ENCODE measurements around the gene CELSR1. TPM values are rescaled to one million over a fixed set of nuclear protein-coding genes. Genes with fewer than 3 reads are reported as not detected.
"Not testable (repeated sequence)": the region's sequence is repeated elsewhere in the genome, so short reads cannot be mapped to it uniquely, and the experiment has no call there.

The CELSR1 gene
- polyA plus RNA-seq, 3 donors = 0.61 to 1.9 (median 1.2) TPM

DNA sequence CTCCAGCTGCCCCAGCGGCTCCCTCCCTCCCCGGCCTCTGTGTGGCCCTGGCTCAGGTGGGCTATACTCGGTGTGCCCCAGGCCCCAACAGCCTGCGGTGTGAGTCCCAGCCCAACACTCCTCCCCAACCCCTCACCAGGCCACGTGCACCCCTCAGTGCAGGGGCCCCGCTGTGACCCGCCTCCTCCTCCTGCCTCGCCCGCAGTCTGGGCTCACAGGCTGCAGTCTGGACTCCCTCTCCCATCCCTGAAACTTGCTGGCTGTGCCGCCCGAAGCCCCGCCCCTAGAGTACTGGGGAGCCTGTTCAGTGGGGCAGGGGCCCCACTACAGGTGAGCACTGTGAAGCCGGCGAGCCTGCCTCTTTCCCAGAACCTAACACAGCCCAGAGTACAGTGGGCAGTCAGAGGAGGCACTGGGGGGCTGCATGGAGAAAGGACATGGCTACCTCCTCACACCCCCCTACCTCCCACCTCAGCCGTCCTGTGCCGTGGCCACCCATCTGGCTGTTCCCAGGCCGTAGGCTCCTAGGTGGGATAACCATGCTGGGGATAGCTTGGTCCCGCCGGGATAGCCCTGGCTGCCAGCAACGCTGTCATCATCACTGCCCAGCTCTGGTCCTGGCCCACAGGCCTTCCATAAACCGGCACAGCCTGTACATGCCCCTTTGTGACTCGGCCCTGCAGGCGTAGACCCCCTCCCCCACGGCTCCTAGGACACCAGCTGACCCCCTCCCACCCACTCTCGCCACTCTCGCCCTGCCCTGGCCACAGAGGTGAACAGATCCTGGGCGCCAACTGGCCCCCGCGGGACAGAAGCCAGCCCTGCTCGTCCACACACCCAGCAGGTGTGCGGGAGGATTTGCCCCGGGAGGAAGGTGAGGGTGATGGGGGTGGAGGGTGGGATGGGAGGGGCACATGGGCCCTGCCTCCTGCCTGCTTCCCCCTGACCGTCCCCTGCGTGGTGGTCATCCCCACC lies 29.7 kb downstream of the CELSR1 start:
- no peak overlapping the region for H3K27ac ChIP-seq (ENCODE audit: low read depth, low read length)
- WGBS, 3 donors = 52 to 62% (median 54%) methylated on average over 29 to 34 of the region's 34 CpGs

- no peak overlapping the region for H3K27ac ChIP-seq (ENCODE audit: low read depth, low read length)
- 69 to 72% (median 72%) methylated on average over 4 of the region's 4 CpGs for WGBS, 3 donors
Observed at GRCh38 chr22:46504584-46504983, 32.8 kb downstream of the CELSR1 start.

- no peak overlapping the region for H3K27ac ChIP-seq (ENCODE audit: low read depth, low read length)
- WGBS, 3 donors = 64 to 69% (median 68%) methylated on average over 17 of the region's 17 CpGs
Observed at GRCh38 chr22:46502440-46503175, 34.8 kb downstream of the CELSR1 start.

GRCh38 chr22:46501701-46502100 lies 35.7 kb downstream of the CELSR1 start:
- 58 to 83% (median 67%) methylated on average over 3 of the region's 3 CpGs for WGBS, 3 donors
- no peak overlapping the region for H3K27ac ChIP-seq (ENCODE audit: low read depth, low read length)

GRCh38 chr22:46501265-46501664 lies 36.2 kb downstream of the CELSR1 start:
- WGBS, 3 donors = 89 to 90% (median 90%) methylated on average over 12 of the region's 12 CpGs

GRCh38 chr22:46500201-46500600 lies 37.2 kb downstream of the CELSR1 start:
- 37 to 49% (median 41%) methylated on average over 15 of the region's 15 CpGs for WGBS, 3 donors

More at GRCh38 chr22:46501265-46501664, 36.2 kb downstream of the CELSR1 start:
- H3K27ac ChIP-seq (ENCODE audit: low read depth, low read length) = not testable (repeated sequence)

DNA sequence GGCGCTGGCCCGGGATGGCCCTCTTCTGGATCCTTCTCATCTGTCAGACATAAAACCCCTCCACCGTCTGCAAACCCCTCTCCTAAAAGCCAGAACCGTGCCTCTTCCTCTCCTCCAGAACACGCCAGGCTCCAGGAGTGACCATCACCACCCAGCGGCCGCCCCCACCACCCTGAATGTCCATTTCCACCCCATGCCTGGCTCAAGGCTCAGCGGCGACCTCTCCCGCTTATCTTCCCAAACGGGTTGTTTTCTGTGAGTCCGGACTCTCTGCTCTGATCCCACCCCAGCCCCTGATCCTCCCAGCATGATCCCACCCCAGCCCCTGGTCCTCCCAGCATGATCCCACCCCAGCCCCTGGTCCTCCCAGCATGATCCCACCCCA lies 37.6 kb downstream of the CELSR1 start:
- H3K27ac ChIP-seq (ENCODE audit: low read depth, low read length) = no peak overlapping the region
- WGBS, 3 donors = 41 to 61% (median 49%) methylated on average over 12 of the region's 12 CpGs

More at GRCh38 chr22:46500201-46500600, 37.2 kb downstream of the CELSR1 start:
- no peak overlapping the region for H3K27ac ChIP-seq (ENCODE audit: low read depth, low read length)

DNA sequence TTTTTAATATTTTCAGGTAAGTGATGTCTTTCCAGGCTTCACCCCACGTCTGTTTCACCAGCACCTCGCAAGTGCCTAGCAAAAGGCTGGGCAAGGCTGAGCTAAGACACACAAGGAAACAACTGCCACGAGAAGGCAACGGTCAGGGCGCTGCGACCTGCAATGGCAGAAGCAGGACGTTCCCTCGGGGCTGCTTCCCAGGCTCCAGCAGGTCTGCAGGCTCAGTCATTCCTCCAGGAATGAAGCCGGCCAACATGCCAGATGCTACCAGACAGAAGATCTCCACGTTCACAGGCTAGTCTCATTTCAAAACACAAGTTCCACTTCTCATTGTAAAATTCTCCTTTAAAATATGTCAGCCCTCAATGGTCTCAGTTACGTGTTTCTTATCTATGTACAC lies 45.5 kb downstream of the CELSR1 start:
- 52 to 75% (median 57%) methylated on average over 11 of the region's 11 CpGs for WGBS, 3 donors
- H3K27ac ChIP-seq (ENCODE audit: low read depth, low read length) = no peak overlapping the region

DNA sequence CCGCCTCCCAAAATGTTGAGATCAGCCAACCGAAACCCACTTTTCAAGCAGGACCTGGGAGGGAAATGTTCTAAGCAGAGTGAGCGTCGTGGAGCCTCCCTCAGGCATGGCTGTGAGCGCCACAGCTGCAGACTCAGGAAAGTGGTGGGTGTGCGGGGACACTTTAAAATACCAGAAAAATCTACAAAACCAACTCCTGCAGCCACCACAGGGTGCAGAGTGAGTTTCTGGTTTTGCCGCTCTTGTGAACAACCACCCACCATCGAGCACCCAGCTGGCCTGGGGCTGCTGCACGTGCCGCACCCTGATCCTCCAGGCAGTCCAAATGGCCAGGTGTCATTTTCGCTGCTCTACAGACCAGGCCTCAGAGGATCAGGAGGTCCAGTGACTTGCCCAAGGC lies 46.9 kb downstream of the CELSR1 start:
- WGBS, 3 donors = 74 to 88% (median 80%) methylated on average over 11 of the region's 11 CpGs
- no peak overlapping the region for H3K27ac ChIP-seq (ENCODE audit: low read depth, low read length)

- no peak overlapping the region for H3K27ac ChIP-seq (ENCODE audit: low read depth, low read length)
- WGBS, 3 donors = 49 to 79% (median 72%) methylated on average over 11 to 12 of the region's 12 CpGs
Observed at GRCh38 chr22:46486996-46487717, 50.3 kb downstream of the CELSR1 start.

- H3K27ac ChIP-seq (ENCODE audit: low read depth, low read length) = no peak overlapping the region
- WGBS, 3 donors = 64 to 73% (median 64%) methylated on average over 15 of the region's 15 CpGs
Observed at GRCh38 chr22:46484861-46485595, 52.4 kb downstream of the CELSR1 start.

DNA sequence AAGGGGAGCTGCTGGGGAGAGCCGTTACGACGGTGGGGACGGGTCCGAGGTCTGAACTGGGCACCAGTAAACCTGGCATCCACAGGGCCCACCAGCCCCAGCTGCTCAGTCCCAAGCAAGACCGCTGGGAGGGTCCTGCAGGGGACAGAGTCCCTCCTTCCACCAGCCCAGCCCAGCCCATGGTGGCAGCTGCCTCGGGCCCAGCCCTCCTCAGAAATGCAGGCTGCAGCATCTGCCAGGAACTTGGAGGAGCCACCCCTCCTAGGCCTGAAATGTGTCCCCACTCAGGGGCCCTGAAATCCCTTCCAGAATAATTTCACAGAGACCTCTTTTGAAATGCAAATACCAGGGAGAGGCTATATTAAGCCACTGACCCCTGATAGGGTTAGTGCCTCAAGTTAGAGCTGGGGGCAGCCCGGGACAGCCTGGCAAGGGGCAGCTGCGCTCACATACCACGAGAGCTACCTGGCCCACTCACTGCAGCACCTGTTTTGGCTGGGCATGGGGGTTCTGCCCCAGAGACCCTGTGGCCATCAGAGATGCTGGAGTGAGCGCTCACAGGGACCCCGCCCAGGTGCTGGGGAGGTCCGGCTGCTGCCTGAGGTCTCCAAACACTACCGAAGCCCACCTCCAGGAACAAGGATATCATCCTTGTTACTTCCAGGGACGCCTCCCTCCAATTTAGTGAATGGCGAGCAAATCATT lies 53.1 kb downstream of the CELSR1 start:
- 76 to 92% (median 91%) methylated on average over 16 of the region's 16 CpGs for WGBS, 3 donors
- no peak overlapping the region for H3K27ac ChIP-seq (ENCODE audit: low read depth, low read length)

GRCh38 chr22:46483353-46483752 lies 54.1 kb downstream of the CELSR1 start:
- 28 to 66% (median 31%) methylated on average over 4 of the region's 4 CpGs for WGBS, 3 donors

DNA sequence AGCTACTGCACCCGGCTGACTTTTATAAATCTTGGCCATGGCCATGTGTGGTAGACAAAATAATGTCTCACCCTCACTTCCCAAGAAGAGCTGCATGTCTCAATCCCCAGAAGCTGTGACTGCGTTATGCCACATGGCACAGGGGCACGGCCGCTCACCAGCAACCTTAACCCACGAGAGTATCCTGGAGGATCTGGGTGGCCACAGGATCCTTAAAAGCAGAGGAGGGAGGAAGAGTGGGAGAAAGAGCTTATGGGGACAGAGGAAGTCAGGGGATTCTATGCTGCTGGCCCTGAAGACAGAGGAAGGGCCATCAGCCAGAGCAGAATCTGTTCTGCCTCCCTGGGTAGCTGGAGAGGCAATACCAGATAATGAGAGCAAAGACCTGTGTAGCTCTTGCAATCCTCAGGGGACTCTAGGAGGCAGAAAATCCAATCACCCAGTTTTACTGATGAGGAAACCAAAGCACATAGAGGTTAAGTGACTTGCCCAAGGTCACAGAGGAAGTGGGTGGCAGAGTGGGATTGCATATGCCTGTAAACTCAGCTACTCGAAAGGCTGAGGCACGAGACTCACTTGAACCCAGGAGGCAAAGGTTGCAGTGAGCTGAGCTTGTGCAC lies 55.3 kb downstream of the CELSR1 start:
- WGBS, 3 donors = 70 to 74% (median 73%) methylated on average over 7 of the region's 7 CpGs
- H3K27ac ChIP-seq (ENCODE audit: low read depth, low read length) = no peak overlapping the region

More at GRCh38 chr22:46483353-46483752, 54.1 kb downstream of the CELSR1 start:
- H3K27ac ChIP-seq (ENCODE audit: low read depth, low read length) = no peak overlapping the region

GRCh38 chr22:46481386-46481785 lies 56.0 kb downstream of the CELSR1 start:
- no peak overlapping the region for H3K27ac ChIP-seq (ENCODE audit: low read depth, low read length)
- WGBS, 3 donors = 70 to 74% (median 71%) methylated on average over 6 of the region's 6 CpGs

DNA sequence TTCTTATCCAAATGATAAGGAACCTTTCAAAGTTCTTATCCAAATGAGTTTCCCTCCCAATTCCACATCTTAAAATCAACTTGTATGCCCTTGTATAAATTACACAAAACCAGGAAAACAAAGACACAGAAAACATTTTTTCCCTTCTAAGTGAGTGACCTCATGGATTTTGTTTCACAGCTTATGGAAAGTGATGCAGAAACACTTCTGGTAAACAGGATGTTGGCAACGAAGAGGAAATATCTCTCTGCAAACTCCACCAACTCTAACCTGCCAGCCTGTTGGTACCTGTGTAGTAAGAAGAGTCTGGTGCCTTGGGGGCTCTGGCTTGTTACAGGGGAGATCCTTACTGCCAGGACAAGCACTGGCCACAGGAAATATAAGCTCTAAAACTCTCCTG lies 57.0 kb downstream of the CELSR1 start:
- WGBS, 3 donors = 25 to 38% (median 25%) methylated on average over 1 of the region's 1 CpG
- no peak overlapping the region for H3K27ac ChIP-seq (ENCODE audit: low read depth, low read length)

DNA sequence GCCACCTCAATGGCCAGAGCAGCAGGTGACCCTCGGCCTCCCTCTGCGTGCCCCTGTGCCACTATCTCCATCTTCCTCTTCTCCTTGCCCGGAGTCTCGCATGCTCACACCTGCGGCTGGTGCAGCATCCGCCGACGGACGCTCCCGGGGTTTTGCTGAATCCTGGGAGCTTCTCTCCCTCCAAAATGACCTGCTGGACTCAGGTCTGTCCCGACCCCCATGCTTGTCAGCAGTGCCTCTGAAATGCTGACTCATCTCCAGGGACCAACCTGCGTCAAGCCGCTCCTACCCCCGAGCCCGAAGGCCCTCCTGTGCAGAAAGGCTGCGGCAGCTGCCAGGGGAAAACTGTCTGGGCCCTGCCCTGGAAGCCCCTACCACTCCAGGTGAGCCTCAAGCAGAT lies 58.4 kb downstream of the CELSR1 start:
- WGBS, 3 donors = 65 to 87% (median 84%) methylated on average over 14 to 16 of the region's 16 CpGs
- H3K27ac ChIP-seq (ENCODE audit: low read depth, low read length) = no peak overlapping the region

All from adipose tissue (tissue), 3 donors.